Left hindlimb (tissue), 1 donor: ENCODE results near the gene FOXJ3.

Experiments used
- DNase-seq: peaks from one replicate; pipeline ENCODE4 v3.0.0-alpha.2; 2018

Gene FOXJ3

DNA sequence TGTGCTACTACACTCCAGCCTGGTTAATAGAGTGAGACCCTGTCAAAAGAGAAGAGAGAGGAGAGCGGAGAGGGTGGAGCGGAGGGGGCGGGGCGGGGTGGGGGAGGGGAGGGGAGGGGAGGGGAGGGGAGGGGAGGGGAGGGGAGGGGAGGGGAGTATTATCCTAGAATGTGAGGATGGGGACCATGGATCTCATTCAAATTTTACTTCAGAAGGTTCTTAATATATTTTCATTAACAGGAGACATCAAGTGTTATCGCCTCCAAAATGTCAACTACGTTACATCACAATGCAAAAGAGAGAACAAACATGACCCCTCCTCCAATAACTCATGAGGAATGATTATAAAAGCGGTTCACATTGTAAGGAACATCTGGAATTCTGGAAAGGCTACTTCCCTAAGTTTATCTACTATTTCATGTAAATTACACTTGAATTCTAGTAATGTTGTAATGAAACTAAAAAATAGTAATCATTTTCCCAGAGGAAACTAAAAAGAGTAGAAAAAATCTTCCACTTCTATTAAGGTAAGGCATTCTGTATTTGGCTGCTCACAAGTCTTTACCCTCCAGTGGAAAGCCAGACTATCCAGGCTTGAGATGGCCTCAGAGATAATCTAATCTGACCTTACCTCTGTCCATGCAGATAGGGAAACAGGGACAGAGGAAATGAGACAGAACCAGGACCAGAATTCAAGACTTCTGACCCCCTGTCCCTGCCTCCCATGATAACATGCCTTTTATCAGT, 151.7 kb downstream of the FOXJ3 start:
- no peak for DNase-seq

DNA sequence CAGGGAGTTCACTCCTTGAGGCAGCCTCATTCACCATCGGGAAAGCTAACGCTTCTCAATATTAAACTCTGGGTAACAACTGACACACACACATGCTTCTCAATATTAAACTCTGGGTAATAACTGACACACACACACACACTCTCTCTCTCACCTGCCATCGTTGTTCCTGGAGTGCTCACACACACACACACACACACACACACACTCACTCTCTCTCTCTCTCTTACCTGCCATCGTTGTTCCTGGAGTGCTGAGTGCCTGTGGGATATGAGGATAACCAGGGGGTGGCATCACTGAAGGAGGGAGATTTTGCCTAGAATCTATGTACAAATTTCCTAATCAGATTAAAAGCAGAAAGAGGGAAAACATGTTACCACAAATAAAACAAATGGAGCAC, 153.3 kb downstream of the FOXJ3 start:
- no peak for DNase-seq

DNA sequence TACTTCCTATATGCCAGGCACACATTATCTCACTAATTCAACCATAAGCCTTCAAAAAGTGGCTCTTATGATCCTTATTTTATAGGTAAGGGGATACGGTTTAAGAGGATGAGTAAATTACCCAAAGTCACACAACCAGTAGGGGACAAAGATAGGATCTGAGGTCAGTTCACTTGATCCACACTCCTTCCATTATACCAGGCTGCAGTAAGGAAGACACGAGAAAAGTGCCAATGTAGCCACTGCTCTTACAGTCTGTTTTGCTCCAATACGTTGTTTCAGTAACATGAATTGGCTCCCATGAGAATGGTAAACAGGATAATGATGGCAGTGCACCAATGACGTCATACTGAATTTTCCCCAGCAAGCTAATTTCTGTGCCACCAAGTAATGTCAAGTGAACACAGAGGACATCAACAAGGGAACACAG, 155.1 kb downstream of the FOXJ3 start:
- DNase-seq = no peak

DNA sequence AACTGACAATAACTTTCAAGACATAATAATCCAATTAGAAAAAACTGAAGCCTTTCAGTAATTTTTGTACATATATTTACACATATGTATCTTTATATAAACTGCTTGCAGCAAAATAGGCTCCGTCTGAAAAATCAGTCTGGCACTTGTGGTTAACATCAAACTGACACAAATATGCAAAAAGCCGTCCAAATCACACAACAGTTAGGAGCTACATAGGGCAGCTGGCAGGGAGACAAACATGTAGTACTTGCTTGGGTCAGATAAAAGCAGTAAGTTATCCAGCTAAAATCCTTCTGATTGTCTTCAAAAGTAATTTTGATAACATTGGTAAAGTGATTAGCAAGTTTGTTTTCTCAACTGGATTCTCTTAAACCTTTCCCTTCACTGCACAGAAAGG, 155.8 kb downstream of the FOXJ3 start:
- DNase-seq = no peak

DNA sequence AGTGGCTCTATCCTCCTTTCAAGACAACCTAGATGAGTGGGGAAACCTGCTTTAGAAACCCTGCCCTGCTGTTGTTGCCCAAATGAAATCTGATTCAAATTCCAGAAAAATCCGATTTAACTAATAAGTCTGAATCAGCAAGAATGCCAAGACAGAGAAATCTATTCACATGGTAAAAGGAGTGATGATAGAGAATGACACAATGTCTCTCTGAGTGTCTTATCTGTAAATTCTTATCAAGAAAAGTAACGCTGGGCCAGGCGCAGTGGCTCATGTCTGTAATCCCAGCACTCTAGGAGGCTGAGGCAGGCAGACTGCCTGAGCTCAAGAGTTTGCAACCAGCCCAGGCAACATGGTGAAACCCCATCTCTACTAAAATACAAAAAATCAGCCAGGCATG, 156.8 kb downstream of the FOXJ3 start:
- DNase-seq = no peak

DNA sequence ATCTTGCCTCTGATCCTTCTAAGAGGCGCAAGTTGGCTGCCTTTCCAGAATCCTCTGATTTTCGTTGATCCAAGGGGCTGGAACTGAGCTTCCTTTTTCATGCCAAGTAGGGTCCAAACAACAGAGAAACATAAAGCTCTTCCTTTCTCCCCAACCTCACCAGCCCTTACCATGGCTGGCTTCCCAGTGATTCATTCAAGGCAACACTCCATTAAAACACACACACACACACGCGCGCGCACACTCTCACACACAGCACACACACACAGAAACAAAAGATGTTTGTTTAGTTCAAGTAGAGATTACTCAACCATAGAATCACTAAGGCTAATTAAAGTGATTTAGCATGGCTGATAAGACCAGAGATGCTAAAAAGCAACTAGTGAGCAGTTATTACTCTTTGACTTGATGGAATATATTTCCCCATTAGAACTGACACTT, 157.5 kb downstream of the FOXJ3 start:
- peak; percentile 63 for DNase-seq

DNA sequence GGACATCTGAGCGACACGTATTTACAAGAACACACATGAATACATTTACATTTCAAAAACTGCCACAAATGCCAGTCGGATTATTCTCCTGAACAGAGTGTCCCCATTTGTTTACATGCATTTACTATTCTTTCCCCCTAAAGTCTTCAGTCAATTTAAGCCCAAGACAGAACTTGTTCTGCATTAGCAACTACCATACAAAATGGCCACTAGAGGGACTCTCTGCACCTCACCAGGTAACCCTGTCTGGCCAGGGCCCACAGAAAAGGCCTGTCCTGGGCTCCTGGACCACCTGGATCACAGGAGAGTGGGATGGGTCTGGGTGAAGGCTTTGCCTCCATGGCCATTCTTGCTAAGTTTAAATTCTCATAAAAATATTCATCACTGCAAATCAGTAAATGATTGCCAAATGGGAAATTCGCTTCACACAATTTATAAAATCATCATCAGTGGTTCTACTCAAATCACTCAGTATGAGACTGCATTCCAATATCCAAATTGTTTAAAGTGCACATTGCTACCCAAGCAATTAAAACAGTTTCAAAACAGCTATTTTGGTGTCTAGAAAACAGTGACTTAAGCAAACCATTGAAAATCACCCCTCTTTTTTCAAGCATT, 158.0 kb downstream of the FOXJ3 start:
- no peak for DNase-seq

DNA sequence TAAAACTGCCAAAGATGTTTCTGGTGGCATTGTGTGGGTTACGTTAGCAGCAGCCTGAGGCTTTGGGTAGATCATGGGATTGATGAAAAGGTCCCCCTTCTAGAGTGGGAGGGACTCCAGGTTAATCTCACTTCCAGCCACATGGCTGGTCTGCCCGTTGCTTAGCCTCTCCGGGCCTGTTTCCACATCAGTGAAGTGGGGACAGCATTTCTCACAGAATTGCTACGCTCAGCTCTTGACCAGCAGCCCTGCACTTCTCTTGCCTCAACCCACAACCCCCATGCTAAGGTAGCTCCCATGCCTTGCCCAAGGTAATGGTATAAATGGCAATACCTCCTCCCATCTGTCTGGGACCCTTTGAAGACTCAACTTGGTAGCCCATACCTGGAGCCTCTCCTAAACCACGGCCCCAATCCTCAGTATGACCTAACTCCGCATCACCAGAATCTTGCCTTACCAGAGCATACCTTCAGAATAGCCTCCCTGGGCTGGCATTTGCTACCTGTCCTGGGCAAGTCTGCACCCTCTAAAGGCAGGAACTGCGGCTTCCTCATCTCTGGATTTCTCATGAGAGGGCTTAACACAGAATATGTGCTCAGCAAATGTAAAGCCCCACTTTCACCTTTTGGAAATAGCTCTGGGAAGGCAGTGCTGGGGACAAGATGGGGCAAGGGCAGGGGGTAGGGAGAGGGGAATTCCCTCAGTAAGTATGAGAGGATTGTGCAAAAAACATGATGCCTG, 159.6 kb downstream of the FOXJ3 start:
- no peak for DNase-seq

DNA sequence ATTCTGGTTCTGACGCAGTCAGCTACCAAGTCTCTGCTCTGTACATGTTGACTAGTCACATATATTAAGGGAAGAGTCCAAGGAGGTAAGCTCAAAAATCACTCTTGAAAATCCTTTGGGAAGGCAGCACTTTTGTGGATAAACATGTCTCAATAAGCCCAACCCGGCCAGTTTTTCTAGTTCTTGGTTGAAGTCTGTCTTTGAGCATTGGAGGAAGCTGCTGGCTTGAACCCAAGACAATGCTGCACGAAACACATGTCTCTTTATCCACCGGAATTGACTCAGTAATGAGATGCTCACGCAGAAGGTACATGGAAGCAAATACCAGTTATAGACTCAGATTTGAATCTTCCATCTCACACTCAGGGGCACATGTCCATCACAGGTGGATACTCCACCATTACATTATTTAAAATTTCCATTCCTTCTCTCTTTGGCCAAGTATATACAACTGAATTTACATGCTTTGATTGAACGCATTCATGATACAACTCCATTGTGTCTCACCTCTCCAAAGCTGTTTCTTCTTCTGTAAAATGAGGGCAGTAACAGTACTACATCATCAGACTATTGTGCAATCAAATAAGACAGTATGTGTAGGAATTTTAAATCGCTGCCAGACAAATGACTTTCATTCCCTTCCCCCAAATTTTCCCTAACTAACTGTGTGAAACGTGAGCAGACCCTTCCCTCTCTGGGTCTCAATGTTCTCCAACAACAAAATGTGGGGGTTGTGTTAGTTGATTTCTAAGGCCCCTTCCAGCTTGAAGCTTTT, 160.9 kb downstream of the FOXJ3 start:
- no peak for DNase-seq

DNA sequence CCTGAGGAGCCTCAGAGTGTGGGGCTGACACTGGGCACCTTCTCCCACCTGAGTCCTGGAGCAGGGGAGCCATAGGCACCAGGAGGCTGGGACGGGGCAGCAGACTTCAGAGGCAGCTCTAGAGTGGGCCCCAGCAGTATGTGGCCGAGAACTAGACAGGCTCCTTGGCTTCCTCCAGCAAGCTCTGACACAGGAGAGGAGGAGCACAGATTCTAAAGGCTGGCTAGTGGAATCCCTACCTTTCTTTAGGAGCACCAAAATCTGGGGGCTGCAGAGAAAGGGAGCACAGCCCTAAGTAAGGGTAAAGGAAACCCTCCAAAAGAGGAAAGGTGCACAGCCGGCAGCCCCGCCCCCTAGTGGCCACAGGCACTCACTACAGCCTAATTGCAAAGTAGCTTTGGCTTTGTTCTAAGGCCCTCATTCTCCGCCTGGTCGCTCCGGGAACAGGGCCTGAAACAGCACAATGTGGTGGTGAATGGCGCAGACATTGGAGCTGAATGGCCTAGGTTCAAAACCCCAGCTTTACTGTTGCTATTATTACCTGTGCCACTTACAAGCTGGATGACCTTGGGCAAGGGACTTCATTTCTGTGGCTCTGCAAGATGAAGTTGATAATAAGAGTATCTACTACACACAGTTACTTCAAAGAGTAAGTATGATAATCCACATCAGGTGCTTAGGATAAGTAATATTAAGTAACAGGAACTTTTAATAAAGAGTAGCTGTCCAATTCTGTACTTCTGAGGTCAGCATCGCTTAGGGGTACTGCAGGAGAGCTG, 161.7 kb downstream of the FOXJ3 start:
- DNase-seq = peak; percentile 59

DNA sequence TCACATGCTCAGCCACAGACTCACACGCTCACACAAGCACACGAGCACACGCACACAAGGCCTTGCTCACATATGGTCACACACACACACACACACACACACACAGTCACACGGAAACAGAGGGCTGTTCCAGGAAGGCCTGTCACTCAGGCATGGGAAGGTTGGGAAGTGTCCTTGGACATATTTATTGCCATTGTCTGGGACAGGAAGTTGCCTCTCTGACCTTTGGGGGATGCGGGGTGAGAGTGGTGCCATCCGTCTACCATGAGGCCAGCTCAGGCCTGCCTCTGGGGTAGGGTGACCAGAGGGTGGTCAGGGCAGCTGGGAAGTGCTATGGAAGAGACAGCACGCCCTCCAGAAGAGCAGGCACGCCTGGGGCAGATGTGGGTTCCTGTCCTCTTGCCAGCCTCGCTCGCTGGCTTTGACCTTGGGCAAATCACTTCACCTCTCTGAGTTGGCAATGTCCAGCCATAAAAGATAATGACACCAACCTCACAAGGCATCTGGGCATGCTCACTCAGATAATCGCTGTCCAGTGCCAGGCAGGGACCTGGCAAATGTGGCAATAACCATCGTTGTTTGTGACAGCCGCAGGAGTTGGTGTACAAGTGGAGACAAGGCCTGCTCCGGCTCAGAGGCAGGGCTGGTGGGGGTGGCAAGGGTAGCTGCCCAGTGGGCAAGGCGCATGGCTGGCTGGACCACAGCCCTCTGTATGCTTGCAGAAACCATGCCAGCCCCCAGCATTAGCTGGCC, 162.5 kb downstream of the FOXJ3 start:
- DNase-seq = no peak

DNA sequence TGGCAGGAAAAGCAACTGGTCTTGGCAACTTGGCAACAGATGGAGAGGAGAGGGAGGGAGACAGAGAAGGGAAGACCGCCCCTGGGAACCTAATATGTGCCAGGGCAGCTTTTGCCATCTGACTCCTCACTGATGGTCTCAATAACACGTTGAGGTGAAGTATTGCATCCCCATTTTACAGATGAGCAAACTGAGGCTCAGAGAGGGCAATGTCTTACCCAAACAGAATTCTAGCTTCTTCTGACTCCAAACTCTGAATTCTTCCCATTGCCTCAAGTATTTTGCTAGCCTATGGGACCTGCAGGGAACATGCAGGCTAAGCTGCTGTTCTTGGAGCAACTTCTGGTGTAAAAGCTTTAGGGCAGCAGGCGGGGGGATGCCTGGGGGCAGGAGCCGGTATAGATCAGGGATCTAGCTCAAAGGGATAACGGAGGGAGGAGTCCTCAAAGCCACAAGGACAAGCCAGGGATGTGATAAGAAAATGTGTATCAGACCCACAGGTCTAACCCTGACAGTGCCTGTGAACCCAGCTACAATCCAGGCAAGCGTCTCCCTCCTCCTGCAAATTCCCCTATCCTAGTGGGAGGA, 163.3 kb downstream of the FOXJ3 start:
- DNase-seq = no peak

DNA sequence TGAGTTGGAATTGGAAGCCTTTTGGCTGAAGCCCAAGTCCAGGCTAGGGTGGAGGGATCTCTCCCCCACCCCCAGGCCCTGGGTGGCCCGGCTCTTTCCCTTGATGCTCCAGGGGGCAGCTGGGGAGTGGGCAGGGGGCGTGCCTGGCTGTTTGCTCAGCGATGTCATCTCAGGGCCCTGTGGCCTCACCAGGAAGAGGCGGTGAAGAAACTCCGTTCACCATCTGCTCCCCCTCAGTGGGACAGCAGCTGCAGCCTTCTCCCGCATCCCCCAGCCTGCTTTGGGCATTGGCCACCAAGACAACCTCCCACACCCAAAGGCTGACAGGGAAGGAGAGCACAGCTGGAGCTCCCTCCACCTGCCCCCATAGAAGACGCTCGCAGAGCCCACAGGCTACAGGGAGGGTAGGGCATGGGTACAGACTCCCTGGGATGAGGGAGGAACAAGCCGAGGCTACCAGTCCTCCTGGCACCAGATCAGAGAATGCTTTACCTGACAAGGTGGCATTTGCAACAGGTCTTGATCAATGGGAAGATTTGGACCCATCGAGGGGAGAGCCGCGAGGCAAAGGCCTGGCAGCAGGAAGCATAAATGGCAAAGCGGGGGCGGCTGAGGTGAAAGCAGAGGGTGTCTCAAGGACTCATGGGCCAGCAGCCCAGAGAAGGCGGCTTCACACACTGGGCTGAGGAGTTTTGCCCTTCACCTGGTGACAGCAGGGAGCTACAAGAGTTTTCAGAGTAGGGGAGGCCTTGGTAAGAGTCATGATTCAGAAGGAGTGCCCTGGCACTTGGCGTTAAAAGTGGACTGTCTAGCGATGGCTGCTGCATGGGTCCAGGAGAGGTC, 164.0 kb downstream of the FOXJ3 start:
- DNase-seq = peak; percentile 52

DNA sequence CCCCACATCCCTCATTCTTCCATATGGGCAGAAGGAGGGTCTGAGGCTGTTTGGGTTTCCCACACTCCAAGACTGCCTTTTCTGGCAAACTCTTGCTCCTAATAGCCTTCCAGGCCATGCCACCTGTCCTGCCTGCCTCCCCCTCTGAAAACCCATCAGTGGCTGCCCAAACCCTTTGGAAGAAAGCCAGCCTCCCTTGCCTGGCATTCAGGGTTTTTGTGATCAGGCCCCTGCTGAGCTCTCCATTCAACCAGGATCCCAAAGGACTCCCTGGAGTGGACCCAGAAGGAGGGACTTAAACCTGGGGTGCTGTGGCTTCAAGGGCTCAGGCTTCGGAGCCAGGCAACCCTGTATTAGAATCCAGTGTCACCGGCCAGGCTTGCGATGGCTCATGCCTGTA, 166.3 kb downstream of the FOXJ3 start:
- DNase-seq = no peak

DNA sequence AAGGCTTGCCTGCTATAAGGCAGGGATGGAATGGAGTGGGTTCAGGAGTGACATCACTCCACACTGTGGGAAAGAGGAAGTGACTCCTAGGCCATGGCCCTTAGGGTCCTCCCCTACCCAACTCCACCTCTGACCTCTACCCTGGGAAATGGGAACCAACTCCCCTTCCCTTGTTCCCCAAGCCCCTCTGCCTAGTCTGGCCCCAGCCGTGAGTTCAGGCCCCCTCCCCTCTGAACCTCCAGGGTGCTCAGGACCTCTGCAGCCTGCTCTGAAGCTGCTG, 166.7 kb downstream of the FOXJ3 start:
- no peak for DNase-seq

DNA sequence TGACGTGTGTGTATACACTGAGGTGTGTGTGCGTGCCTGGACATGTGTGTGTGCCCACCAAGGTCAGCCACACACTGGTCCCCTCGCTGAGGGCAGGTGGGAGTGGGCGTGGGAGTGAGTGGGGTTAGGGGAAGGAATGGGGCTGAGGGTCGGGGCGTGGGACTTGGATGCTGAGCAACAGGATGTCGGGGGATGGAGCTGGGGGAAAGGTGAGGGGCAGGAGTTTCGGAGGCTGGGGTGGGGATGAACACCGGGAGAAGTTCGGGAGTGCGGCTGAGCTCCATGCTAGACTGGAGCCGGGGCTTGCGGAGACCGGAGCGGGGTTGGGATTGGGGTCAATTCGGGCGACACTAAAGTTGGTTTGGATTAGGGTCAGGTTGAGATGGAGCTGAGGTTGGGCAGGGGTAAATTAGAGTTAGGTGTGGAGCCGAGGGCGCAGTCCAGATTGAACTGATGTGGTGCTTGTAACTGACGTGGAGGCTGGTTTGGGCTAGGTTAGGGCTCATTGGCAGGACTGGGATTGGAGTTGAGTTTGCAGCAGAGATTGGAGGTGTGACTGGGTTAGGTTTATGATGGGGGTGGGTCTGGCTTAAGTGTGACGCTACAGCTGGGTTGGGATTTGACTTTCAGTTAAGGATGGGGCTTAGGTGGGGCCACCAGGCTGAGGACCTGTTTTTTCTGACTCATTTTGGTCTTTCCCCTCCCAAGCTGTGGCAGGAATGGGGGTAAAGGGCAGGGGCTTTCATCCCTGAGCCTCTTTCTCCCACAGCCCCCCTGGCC, 167.2 kb downstream of the FOXJ3 start:
- DNase-seq = no peak

DNA sequence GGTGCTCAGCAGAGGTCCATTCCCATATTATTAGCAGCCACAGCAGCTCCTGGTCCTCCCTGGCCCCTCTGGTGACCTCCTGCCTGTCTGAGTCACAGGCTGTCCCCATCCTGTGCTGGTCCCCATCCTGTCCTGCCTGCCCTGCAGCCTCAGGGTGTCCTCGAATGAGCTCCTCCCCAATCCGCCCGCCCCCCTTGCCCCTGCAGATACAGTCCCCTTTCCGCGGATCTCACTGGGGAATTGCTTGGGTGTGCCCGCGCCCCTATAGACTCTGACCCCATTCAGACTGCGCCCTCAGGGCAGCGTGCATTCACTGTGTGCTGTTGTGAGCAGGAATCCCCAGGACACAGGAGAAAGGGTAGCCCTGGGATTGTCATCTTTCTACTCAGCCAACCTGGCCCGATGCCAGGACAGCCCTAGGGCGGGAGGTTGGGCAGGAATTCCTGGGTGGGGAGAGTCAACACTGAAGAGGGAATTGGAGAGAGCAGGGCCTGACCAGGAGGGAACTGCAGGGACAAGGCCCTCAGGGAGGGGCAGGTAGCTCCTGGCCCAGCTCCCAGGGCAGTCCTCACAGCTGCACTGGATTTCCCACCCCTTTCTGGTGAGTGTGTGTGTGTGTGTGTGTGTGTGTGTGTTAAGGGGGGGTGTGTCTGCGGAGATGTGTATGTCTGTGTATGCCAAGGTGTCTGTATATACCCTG, 169.4 kb downstream of the FOXJ3 start:
- DNase-seq = peak; percentile 59

DNA sequence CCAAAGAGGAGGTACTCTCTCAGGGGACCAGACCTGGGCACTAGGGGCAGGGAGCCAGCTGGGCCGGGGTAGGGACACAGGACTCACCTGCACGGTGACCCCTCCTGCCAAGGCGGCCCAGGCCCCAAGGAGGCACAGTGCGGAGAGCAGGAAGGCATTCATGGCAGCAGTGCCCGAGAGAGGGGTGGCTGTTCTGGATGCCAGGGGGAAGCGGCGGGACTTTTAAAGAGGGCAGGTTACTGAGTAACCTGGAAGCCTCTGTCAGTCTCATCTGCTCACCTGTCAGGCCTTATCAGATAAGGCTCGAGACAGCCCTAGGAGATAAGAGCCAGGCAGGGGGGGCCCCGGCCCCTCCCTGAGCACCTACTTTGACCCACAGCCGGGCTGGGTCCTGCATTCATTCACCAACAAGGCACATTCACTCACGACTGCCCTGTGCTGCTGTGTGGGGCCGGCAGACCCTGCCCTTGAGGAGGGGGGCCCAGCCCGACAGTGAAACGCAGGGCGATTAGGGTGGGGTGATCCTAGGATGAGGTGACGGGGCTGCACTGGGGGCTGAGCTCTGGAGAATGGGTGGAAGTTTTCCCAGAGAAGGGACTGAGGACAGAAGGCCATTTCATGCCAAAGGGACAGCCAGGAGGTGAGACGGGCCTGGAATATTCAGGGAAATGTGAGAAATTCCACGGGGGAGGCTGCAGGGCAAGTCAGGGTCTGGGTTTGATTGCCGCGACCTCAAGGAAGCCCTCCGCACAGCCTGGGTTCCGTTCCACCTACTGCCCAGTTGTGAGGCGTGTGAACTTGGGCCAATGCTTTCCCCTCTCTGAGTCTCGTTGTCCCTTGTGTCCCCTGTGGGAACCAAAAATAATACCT, 170.2 kb downstream of the FOXJ3 start, which contains the start of gene GUCA2A:
Gene GUCA2A (minus strand): TSS at position 195 of the 870 bp plus-strand sequence. CDS start 33 bp downstream, at position 162.
- no peak for DNase-seq
